Neural cell (in vitro differentiated cells): ENCODE data around the gene PLD1. TPM values are rescaled to one million over a fixed set of nuclear protein-coding genes. Genes with fewer than 3 reads are reported as not detected.
"Not testable (repeated sequence)": the region's sequence is repeated elsewhere in the genome, so short reads cannot be mapped to it uniquely, and the experiment has no call there.

Experiments used
- H2AFZ ChIP-seq: fragments of 200-600, 300-800 bp; sonication (generic), shearing (Covaris generic); 2 replicates; pipeline ENCODE4 v1.6.0; 2014; ENCODE audit warnings: low read depth, mild to moderate bottlenecking, antibody characterized with exemption, low read length, moderate library complexity
- H3F3A ChIP-seq: fragments of 200-600 bp; shearing (Covaris generic); 2 replicates; pipeline ENCODE4 v1.6.1; 2016; ENCODE audit warnings: mild to moderate bottlenecking, moderate library complexity, mixed read lengths, antibody characterized with exemption, low read length; ENCODE audit not compliant: insufficient read depth, poor library complexity, severe bottlenecking
- H3K27ac ChIP-seq: fragments of 200-600, 300-800 bp; sonication (generic), shearing (Covaris generic); 2 replicates; pipeline ENCODE4 v1.5.1; 2014; ENCODE audit warnings: mild to moderate bottlenecking, low read length, moderate library complexity
- H3K27me3 ChIP-seq: fragments of 300-800, 200-600 bp; sonication (generic), shearing (Covaris generic); 2 replicates; pipeline ENCODE4 v1.6.0; 2014; ENCODE audit warnings: mild to moderate bottlenecking, low read depth, low read length, moderate library complexity; ENCODE audit not compliant: insufficient read depth
- H3K36me3 ChIP-seq: fragments of 300-800, 200-600 bp; sonication (generic), shearing (Covaris generic); 2 replicates; pipeline ENCODE4 v1.5.1; 2014; ENCODE audit warnings: mild to moderate bottlenecking, antibody characterized with exemption, low read length, moderate library complexity; ENCODE audit not compliant: insufficient read depth
- H3K4me2 ChIP-seq: fragments of 300-800, 200-600 bp; sonication (generic), shearing (Covaris generic); 2 replicates; pipeline ENCODE4 v1.6.0; 2014; ENCODE audit warnings: mild to moderate bottlenecking, low read length
- H3K4me3 ChIP-seq: fragments of 300-800, 200-600 bp; sonication (generic), shearing (Covaris generic); 2 replicates; pipeline ENCODE4 v1.5.1; 2014; ENCODE audit warnings: mild to moderate bottlenecking, low read length, moderate library complexity
- H3K79me2 ChIP-seq: fragments of 200-600 bp; shearing (Covaris generic); replicated peaks from 2 replicates; pipeline ENCODE4 v1.6.0; 2014; ENCODE audit warnings: mild to moderate bottlenecking, low read length, moderate library complexity; ENCODE audit not compliant: insufficient read depth
- H3K9ac ChIP-seq: fragments of 300-800, 200-600 bp; sonication (generic), shearing (Covaris generic); 2 replicates; pipeline ENCODE4 v1.6.1; 2016; ENCODE audit warnings: mild to moderate bottlenecking, low read length, mixed read lengths
- H3K9me2 ChIP-seq: fragments of 200-600 bp; shearing (Covaris generic); 2 replicates; pipeline ENCODE4 v1.6.1; 2016; ENCODE audit warnings: mild to moderate bottlenecking, low read length, mixed read lengths; ENCODE audit not compliant: insufficient read depth
- H3K9me3 ChIP-seq: fragments of 200-600, 300-800 bp; sonication (generic), shearing (Covaris generic); 2 replicates; pipeline ENCODE4 v1.6.1; 2016; ENCODE audit warnings: mild to moderate bottlenecking, mixed run types, low read length, moderate library complexity, mixed read lengths
- H4K20me1 ChIP-seq: fragments of 200-600 bp; shearing (Covaris generic); 2 replicates; pipeline ENCODE4 v1.6.1; 2016; ENCODE audit warnings: mild to moderate bottlenecking, mixed run types; ENCODE audit not compliant: insufficient read depth
- EP300 ChIP-seq: fragments of 450-650 bp; conservative IDR thresholded peaks from 2 replicates; pipeline ENCODE4 v1.6.1; 2014; ENCODE audit warnings: antibody characterized with exemption, mild to moderate bottlenecking, moderate library complexity; ENCODE audit not compliant: poor library complexity, severe bottlenecking
- EZH2 ChIP-seq: fragments of 200-600, 300-800 bp; shearing (Covaris generic), sonication (generic); IDR thresholded peaks from 2 replicates; pipeline ENCODE4 v1.6.1; 2014; ENCODE audit warnings: antibody characterized with exemption, low read length, borderline replicate concordance, mild to moderate bottlenecking; ENCODE audit not compliant: insufficient read depth, poor library complexity, severe bottlenecking
- MXI1 ChIP-seq: fragments of 450-650 bp; conservative IDR thresholded peaks from 2 replicates; pipeline ENCODE4 v1.6.1; 2014; ENCODE audit warnings: antibody characterized with exemption, mild to moderate bottlenecking; ENCODE audit not compliant: poor library complexity, severe bottlenecking
- POLR2AphosphoS5 ChIP-seq: IDR thresholded peaks from 2 replicates; pipeline ENCODE4 v1.6.1; 2012
- RAD21 ChIP-seq: fragments of 450-650 bp; conservative IDR thresholded peaks from 2 replicates; pipeline ENCODE4 v1.6.1; 2014; ENCODE audit warnings: antibody characterized with exemption, mild to moderate bottlenecking, moderate library complexity
- SMC3 ChIP-seq: fragments of 450-650 bp; conservative IDR thresholded peaks from 2 replicates; pipeline ENCODE4 v1.6.1; 2014; ENCODE audit warnings: antibody characterized with exemption, mild to moderate bottlenecking, moderate library complexity; ENCODE audit not compliant: poor library complexity
- TAF1 ChIP-seq: IDR thresholded peaks from 2 replicates; pipeline ENCODE4 v1.6.1; 2012; ENCODE audit warnings: low read depth
- polyA plus RNA-seq: library from polyadenylated mRNA; depleted of rRNA; stranded (reverse); fragments of >200 nt; gene quantifications from 2 replicates; pipeline ENCODE4 v1.2.3, GENCODE V29; 2014
- TF ChIP-seq, protein P1 (sequence below): IDR thresholded peaks from 2 replicates; pipeline ENCODE4 v1.6.1; 2012; ENCODE audit warnings: borderline replicate concordance
- TF ChIP-seq, protein P2 (sequence below): fragments of 450-650 bp; IDR thresholded peaks from 2 replicates; pipeline ENCODE4 v1.5.1; 2014; ENCODE audit warnings: antibody characterized with exemption, mild to moderate bottlenecking, moderate library complexity; ENCODE audit not compliant: poor library complexity, severe bottlenecking

Gene PLD1
- polyA plus RNA-seq, 1 donor from 2014 or later: 0.06 TPM

DNA sequence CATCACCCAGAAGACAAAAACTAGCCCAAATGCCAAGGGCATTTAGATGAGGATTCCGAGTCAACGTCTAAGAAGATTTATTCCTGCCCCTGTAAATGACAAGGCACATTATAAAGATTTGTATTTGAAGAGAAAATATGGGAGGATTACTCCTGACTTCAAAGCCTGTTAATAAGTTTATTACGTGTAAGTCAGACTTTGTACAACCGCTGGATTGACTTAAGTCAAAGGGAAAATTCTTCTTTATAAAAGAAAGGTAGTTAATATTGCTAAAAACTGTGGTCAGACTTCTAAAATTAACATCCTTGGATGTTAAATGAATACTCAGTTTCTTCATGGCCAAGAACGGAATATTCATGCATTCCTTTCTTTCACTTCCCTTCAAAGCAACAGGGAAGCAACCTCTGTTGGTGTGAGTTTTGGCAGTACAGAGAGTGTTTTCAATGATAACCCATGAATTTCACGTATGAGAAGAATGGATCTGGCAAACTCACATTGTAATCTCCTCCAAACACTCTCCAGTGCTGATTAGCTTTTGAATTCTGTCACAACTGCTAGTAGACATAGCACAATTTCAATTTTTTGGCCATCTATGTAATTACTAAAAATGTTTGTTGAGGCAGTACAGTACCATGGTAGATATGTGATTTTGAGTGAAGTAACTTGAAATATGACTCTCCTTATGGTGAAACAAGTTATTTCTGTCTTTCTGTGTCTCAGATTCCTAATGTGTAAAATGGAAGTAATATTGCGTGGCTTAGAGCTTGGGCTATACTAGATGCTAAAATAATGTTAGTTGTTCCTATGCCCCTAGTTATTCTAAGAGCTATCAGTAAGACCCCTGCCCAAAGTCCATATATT lies 62.0 kb downstream of the PLD1 start:
- H3K4me3 ChIP-seq: no peak overlapping the region
- H3K4me2 ChIP-seq: no peak overlapping the region
- no peaks in the 10 kb centered on the region for H3K27me3 ChIP-seq
- peaks cover 4% of the 10 kb centered on the region for H4K20me1 ChIP-seq
- no peak overlapping the region for H3K27ac ChIP-seq
- H3K9me2 ChIP-seq: no peaks in the 10 kb centered on the region
- H3K9me3 ChIP-seq: no peaks in the 10 kb centered on the region
- H2AFZ ChIP-seq: no peak overlapping the region
- H3F3A ChIP-seq: no peaks in the 10 kb centered on the region
- H3K9ac ChIP-seq: no peak overlapping the region
- no peaks in the 10 kb centered on the region for H3K36me3 ChIP-seq
- H3K79me2 ChIP-seq: no peaks in the 10 kb centered on the region
- no peak for TF ChIP-seq MXI1
- no peak for TF ChIP-seq EP300
- TF ChIP-seq EZH2: no peak
- TF ChIP-seq, protein P1, sequence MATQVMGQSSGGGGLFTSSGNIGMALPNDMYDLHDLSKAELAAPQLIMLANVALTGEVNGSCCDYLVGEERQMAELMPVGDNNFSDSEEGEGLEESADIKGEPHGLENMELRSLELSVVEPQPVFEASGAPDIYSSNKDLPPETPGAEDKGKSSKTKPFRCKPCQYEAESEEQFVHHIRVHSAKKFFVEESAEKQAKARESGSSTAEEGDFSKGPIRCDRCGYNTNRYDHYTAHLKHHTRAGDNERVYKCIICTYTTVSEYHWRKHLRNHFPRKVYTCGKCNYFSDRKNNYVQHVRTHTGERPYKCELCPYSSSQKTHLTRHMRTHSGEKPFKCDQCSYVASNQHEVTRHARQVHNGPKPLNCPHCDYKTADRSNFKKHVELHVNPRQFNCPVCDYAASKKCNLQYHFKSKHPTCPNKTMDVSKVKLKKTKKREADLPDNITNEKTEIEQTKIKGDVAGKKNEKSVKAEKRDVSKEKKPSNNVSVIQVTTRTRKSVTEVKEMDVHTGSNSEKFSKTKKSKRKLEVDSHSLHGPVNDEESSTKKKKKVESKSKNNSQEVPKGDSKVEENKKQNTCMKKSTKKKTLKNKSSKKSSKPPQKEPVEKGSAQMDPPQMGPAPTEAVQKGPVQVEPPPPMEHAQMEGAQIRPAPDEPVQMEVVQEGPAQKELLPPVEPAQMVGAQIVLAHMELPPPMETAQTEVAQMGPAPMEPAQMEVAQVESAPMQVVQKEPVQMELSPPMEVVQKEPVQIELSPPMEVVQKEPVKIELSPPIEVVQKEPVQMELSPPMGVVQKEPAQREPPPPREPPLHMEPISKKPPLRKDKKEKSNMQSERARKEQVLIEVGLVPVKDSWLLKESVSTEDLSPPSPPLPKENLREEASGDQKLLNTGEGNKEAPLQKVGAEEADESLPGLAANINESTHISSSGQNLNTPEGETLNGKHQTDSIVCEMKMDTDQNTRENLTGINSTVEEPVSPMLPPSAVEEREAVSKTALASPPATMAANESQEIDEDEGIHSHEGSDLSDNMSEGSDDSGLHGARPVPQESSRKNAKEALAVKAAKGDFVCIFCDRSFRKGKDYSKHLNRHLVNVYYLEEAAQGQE: no peak
- no peak for TF ChIP-seq TAF1
- no peak for TF ChIP-seq SMC3
- TF ChIP-seq POLR2AphosphoS5: no peak
- TF ChIP-seq, protein P2, sequence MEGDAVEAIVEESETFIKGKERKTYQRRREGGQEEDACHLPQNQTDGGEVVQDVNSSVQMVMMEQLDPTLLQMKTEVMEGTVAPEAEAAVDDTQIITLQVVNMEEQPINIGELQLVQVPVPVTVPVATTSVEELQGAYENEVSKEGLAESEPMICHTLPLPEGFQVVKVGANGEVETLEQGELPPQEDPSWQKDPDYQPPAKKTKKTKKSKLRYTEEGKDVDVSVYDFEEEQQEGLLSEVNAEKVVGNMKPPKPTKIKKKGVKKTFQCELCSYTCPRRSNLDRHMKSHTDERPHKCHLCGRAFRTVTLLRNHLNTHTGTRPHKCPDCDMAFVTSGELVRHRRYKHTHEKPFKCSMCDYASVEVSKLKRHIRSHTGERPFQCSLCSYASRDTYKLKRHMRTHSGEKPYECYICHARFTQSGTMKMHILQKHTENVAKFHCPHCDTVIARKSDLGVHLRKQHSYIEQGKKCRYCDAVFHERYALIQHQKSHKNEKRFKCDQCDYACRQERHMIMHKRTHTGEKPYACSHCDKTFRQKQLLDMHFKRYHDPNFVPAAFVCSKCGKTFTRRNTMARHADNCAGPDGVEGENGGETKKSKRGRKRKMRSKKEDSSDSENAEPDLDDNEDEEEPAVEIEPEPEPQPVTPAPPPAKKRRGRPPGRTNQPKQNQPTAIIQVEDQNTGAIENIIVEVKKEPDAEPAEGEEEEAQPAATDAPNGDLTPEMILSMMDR: no peak
- TF ChIP-seq RAD21: no peak

DNA sequence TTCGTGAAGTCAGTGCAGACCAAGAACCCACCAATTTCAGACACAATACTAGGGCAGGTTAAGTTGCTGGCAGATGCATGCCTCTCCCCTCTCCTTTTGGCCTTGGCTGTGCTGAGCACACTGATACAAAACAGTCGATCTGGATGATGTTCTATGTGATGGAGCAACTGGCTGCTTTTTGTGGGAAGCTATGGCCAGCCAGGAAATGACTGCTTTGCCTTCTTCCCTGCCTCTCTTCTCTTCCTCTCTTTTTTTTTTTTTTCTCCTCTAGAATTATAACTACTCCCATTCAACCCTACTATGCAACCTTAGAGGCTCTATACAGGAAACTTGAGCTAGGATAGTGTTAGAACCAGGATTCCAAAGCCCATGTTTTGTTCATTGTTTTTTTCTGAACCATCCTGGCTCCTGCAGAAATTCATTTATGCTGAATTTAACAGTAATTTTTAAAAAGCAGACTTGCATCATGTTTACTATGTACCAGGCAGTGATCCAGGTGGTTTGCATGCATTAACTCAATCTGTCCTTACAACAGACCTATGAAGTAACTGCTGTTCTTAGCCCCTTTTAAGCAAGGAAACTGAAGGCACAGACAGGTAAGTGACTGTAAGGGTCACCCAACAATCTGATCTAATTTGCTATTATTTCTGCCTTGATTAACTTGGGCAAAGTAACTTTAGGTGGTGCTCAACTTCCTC lies 62.9 kb downstream of the PLD1 start:
- H3K4me2 ChIP-seq: no peak overlapping the region
- no peaks in the 10 kb centered on the region for H3F3A ChIP-seq
- H2AFZ ChIP-seq: no peak overlapping the region
- no peak overlapping the region for H3K4me3 ChIP-seq
- no peaks in the 10 kb centered on the region for H3K9me2 ChIP-seq
- no peak overlapping the region for H3K9ac ChIP-seq
- H3K79me2 ChIP-seq: no peaks in the 10 kb centered on the region
- no peaks in the 10 kb centered on the region for H3K36me3 ChIP-seq
- no peaks in the 10 kb centered on the region for H3K27me3 ChIP-seq
- no peaks in the 10 kb centered on the region for H3K9me3 ChIP-seq
- TF ChIP-seq POLR2AphosphoS5 (no peak), MXI1 (no peak), TAF1 (no peak), SMC3 (no peak), RAD21 (no peak)
- H3K27ac ChIP-seq: no peak overlapping the region
- H4K20me1 ChIP-seq: peaks cover 4% of the 10 kb centered on the region

DNA sequence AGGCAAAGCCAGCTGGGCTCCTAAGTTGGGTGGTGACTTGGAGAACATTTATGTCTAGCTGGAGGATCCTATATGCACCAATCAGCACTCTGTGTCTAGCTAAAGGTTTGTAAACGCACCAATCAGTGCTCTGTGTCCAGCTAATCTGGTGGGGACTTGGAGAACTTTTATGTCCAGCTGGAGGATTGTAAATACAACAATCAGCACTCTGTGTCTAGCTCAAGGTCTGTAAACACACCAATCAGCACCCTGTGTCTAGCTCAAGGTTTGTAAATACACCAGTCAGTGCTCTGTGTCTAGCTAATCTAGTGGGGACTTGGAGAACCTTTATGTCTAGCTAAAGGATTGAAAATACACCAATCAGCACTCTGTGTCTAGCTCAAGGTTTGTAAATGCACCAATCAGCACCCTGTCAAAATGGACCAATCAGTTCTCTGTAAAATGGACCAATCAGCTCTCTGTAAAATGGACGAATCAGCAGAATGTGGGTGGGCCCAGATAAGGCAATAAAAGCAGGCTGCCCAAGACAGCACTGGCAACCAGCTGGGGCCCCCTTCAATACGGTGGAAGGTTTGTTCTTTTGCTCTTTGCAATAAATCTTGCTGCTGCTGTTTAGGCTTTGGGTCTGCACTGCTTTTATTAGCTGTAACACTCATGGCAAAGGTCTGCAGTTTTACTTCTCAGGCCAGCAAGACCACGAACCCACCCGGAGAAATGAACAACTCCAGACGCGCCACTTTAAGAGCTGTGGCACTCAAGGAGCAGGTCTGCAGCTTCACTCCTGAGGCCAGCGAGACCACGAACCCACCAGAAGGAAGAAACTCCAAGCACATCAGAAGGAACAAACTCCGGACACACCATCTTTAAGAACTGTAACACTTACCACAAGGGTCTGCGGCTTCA lies 63.7 kb downstream of the PLD1 start:
- not testable (repeated sequence) for H3F3A ChIP-seq, H2AFZ ChIP-seq, H3K4me3 ChIP-seq, H3K9me3 ChIP-seq, H3K27me3 ChIP-seq, H4K20me1 ChIP-seq, H3K4me2 ChIP-seq, H3K9me2 ChIP-seq, H3K27ac ChIP-seq, H3K36me3 ChIP-seq, H3K79me2 ChIP-seq, H3K9ac ChIP-seq
